Gastrocnemius medialis (tissue), 4 donors: Measurements from ENCODE around the gene ZFY.

Source experiments
- CTCF ChIP-seq, 5 experiments: fragments of 450-650 bp in 3 of 5; fragments of 200-600 bp in 2 of 5; sonication (generic) in 2 of 5; IDR thresholded peaks in 4 of 5; conservative IDR thresholded peaks in 1 of 5; 1 replicate in 4 of 5; 2 replicates in 1 of 5; pipeline ENCODE4 v1.5.1; 2016 to 2019; ENCODE audit warnings: antibody characterized with exemption in 5 of 5, mild to moderate bottlenecking in 3 of 5, moderate library complexity in 3 of 5
- POLR2A ChIP-seq, 2 donors: fragments of 450-650 bp; IDR thresholded peaks; one replicate each; pipeline ENCODE4 v1.6.1; 2017; ENCODE audit warnings: antibody characterized with exemption in 2 of 2, mild to moderate bottlenecking in 2 of 2, moderate library complexity in 2 of 2

DNA sequence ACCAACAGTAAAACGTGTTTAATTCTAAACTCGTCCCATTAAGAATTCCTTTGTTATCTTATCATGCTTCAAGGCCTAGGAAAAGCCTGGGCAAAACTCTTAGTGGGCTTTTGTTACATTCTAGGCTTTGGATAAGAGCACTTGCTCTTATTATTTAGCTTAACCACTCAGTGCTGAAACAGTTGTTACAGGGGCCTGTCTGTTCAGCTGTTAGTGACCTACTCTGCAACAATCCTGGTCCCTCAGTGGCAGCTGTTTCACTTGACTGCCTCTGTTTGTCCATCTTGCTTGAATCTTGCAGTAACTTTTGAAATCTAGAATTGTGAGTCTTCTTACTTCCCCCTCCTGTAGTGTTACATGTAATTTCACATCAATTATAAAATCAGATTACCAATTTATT is 88.4 kb downstream of the ZFY start:
- TF ChIP-seq CTCF (IDR thresholded peaks at IDR 0.05 in 4 of 5, conservative IDR thresholded peaks at IDR 0.05 in 1 of 5) (no peak), POLR2A (IDR thresholded peaks at IDR 0.05) (no peak)
